Kidney (tissue), 14 donors: ENCODE measurements around the gene SLC1A7. TPM values are rescaled to one million over a fixed set of nuclear protein-coding genes. Genes with fewer than 3 reads are reported as not detected.

ENCODE experiments used
- DNase-seq, 5 donors: peaks; one replicate each; pipeline ENCODE4 v3.0.0-alpha.2; 2013 to 2020
- FAIRE-seq: peaks from 2 replicates; lab custom pipeline; 2012; peaks lifted over from hg19 to GRCh38; lab: Jason Lieb, UNC
- H3K27ac ChIP-seq, 2 donors: one replicate each; pipeline ENCODE4 v1.7.0; 2013; ENCODE audit warnings: low read depth in 2 of 2, low read length in 2 of 2, inconsistent platforms in 1 of 2
- H3K27me3 ChIP-seq: one replicate; pipeline ENCODE4 v1.7.1; 2013; ENCODE audit warnings: low read length, inconsistent platforms; ENCODE audit not compliant: control insufficient read depth, insufficient read depth
- H3K36me3 ChIP-seq, 3 donors: one replicate each; pipeline versions ENCODE4 v1.7.0 to v1.7.1; 2013; ENCODE audit warnings: low read length in 3 of 3, control low read depth in 1 of 3, inconsistent platforms in 1 of 3; ENCODE audit not compliant: insufficient read depth in 3 of 3, control insufficient read depth in 2 of 3
- H3K4me1 ChIP-seq, 3 donors: one replicate each; pipeline versions ENCODE4 v1.7.0 to v1.7.1; 2013; ENCODE audit warnings: low read length in 3 of 3, inconsistent platforms in 1 of 3, low read depth in 1 of 3; ENCODE audit not compliant: control insufficient read depth in 2 of 3, insufficient read depth in 2 of 3
- H3K4me3 ChIP-seq, 3 donors: one replicate each; pipeline versions ENCODE4 v1.7.0 to v1.8.1; 2013; ENCODE audit warnings: low read length in 3 of 3, control low read depth in 1 of 3, inconsistent platforms in 1 of 3
- H3K9ac ChIP-seq, 3 donors: one replicate each; pipeline versions ENCODE4 v1.7.0 to v1.7.1; 2013; ENCODE audit warnings: low read length in 3 of 3, control low read depth in 1 of 3, inconsistent platforms in 1 of 3
- H3K9me3 ChIP-seq, 3 donors: one replicate each; pipeline versions ENCODE4 v1.7.0 to v1.7.1; 2013; ENCODE audit warnings: low read length in 3 of 3, control low read depth in 1 of 3, inconsistent platforms in 1 of 3; ENCODE audit not compliant: control insufficient read depth in 2 of 3, insufficient read depth in 1 of 3
- CTCF ChIP-seq: IDR thresholded peaks from 3 replicates; pipeline ENCODE4 v1.5.1; 2012; ENCODE audit warnings: mild to moderate bottlenecking, moderate library complexity, borderline replicate concordance; ENCODE audit not compliant: insufficient read depth; ENCODE audit errors: extremely low read depth
- intact Hi-C: fragments of 100-400 bp; cut with DNase I; formaldehyde crosslinking; loops from one replicate; pipeline ENCODE4 v1.11.1; 2022
- polyA plus RNA-seq: library from polyadenylated mRNA; stranded (reverse); fragments of 350-450 nt; fragmentation: Illumina TruSeq; extraction: RNeasy Lipid Tissue Mini Kit (QIAGEN cat#74804); gene quantifications from one replicate; pipeline ENCODE4 v1.2.3, GENCODE V29; 2014; ENCODE audit warnings: low read depth, low replicate concordance; ENCODE audit not compliant: insufficient read depth
- total RNA-seq: library from RNA; stranded (reverse); fragmentation: NEBNext Ultra II Directional; extraction: Animal tissue kit (Norgen Biotek cat#: 25700); gene quantifications from one replicate; pipeline ENCODE4 v1.2.1, GENCODE V29; 2021
- donor health status: control.
- donor health status: control.
- donor health status: control.
- donor health status: control.
- donor health status: control.
- donor health status: DM: yes; HTN: yes; CAD: no.
- donor health status: Normal renal cell carcinoma (clear cell type).

SLC1A7 gene
- total and polyA plus RNA-seq, 2 donors from 2014 or later, result 1.0 TPM; not detected in 1

DNA sequence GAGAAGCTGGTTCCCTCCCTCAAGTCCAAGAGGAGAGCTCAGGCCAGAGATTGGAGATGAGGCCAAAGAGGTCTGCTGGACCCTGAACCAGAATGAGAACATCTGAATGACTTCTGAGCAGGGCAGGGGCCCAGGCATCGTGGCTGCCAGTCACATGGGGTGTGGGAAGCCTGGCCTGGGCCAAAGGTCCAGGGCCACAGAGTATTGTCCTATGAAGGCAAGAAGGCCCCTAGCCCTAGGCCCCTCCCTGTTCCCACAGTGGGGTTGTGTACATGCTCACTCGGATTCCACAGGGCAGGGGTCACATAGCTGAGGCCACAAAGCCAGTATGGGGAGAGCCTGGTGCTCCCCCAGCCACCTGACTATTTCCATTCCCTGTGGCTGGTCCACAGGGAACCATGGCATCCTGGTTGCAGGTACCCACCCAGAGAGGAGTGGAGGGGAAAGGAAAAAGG lies 18.5 kb upstream of the SLC1A7 start:
- no peak overlapping the region for H3K27ac ChIP-seq
- peaks cover 0 to under 1% (median 0%) of the 10 kb centered on the region in 3 donors for H3K4me1 ChIP-seq
- H3K27me3 ChIP-seq, result no peaks in the 10 kb centered on the region
- H3K4me3 ChIP-seq, result no peak overlapping the region
- DNase-seq, result no peak
- intact Hi-C loops, result no loop called here
- no peak for TF ChIP-seq CTCF
- H3K9me3 ChIP-seq, result no peaks in the 10 kb centered on the region
- FAIRE-seq, result no peak
- H3K36me3 ChIP-seq, result no peaks in the 10 kb centered on the region
- no peak overlapping the region for H3K9ac ChIP-seq

DNA sequence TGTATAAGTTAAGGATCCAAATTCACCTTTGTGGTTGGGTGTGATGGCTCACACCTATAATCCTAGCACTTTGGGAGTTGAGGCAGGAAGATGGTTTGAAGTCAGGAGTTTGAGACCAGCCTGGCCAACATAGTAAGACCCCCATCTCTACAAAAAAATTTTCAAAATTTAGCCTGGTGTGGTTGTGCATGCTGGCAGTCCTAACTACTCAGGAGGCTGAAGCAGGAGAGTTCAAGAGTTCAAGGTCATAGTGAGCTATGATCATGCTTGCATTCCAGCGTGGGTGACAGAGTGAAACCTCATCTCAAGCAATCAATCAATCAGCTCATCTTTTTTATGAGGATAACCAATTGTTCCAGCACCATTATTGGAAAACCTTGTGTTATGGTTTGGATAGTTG lies 16.5 kb upstream of the SLC1A7 start:
- Histone ChIP-seq H3K4me3 (no peak overlapping the region), H3K36me3 (no peaks in the 10 kb centered on the region), H3K9ac (no peak overlapping the region), H3K4me1 (peaks cover 0 to 2% (median 0%) of the 10 kb centered on the region in 3 donors), H3K9me3 (no peaks in the 10 kb centered on the region), H3K27ac (no peak overlapping the region), H3K27me3 (no peaks in the 10 kb centered on the region)
- intact Hi-C loops, result no loop called here
- no peak for TF ChIP-seq CTCF
- no peak for DNase-seq
- FAIRE-seq, result no peak

DNA sequence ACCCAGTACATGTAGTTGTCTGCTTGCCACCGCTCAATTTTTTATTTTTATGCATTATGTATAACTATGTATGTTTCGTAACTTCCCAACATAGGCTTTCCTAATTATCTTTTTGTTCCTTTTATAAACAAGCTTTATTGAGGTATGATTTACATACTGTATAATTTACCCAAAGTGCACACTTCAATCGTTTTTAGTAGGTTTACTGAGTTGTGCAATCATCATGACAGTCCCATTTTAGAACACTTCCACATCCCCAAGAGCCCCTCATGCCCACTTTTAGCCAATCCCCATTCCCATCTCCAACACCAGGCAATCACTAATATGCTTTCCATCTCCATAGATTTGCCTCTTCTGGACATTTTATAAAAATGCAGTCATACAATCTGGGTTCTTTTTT lies 14.3 kb upstream of the SLC1A7 start:
- Histone ChIP-seq H3K27ac (no peak overlapping the region), H3K27me3 (no peaks in the 10 kb centered on the region), H3K9ac (no peak overlapping the region), H3K9me3 (no peaks in the 10 kb centered on the region), H3K4me3 (no peak overlapping the region), H3K36me3 (no peaks in the 10 kb centered on the region), H3K4me1 (peaks cover 0 to 2% (median 0%) of the 10 kb centered on the region in 3 donors)
- intact Hi-C loops, result no loop called here
- DNase-seq (no peak), FAIRE-seq (no peak)
- no peak for TF ChIP-seq CTCF

DNA sequence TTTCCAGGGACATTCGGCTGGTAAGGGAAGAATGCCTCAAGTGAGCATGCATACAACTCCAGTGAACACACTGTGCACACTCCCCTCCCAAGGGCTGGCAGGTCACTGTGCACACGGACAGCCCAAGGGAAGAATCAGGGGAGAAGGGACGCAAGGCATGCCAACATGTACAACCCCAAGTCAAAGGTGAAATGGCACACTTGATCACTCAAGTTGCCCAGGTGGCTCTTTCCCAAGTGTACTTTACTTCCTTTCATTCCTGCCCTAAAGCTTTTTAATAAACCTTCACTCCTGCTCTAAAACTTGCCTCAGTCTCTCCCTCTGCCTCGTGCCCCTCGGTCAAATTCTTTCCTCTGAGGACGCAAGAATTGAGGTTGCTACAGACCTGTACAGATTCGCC lies 13.5 kb upstream of the SLC1A7 start:
- no peak overlapping the region for H3K4me3 ChIP-seq
- no peak overlapping the region for H3K9ac ChIP-seq
- TF ChIP-seq CTCF, result no peak
- intact Hi-C loops, result no loop called here
- DNase-seq (no peak), FAIRE-seq (no peak)
- H3K27ac ChIP-seq, result no peak overlapping the region
- H3K36me3 ChIP-seq, result no peaks in the 10 kb centered on the region
- H3K4me1 ChIP-seq, result peaks cover 0 to 2% (median 0%) of the 10 kb centered on the region in 3 donors
- no peaks in the 10 kb centered on the region for H3K9me3 ChIP-seq
- H3K27me3 ChIP-seq, result no peaks in the 10 kb centered on the region
